ENCODE measurements around the gene CCDC27.
"Not testable (repeated sequence)": the region's sequence is repeated elsewhere in the genome, so short reads cannot be mapped to it uniquely, and the experiment has no call there.

The CCDC27 gene

GRCh38 chr1:3735027-3735681 is 17.1 kb upstream of the CCDC27 start:
- FAIRE-seq: no peak
- DNase-seq (ENCODE audit: low spot score): no peak

GRCh38 chr1:3735688-3736087 is 16.6 kb upstream of the CCDC27 start:
- no peak for DNase-seq (ENCODE audit: low spot score)
- FAIRE-seq: no peak

- DNase-seq (ENCODE audit: low spot score): no peak
- no peak for FAIRE-seq
These were observed 16.1 kb upstream of the CCDC27 start for GRCh38 chr1:3736131-3736561.

- DNase-seq (ENCODE audit: low spot score) (no peak), FAIRE-seq (no peak)
These were observed 15.5 kb upstream of the CCDC27 start for GRCh38 chr1:3736708-3737107.

- no peak for DNase-seq (ENCODE audit: low spot score)
These were observed 13.3 kb upstream of the CCDC27 start for GRCh38 chr1:3738943-3739342.

GRCh38 chr1:3740042-3740441 is 12.2 kb upstream of the CCDC27 start:
- DNase-seq (ENCODE audit: low spot score) (no peak), FAIRE-seq (no peak)

More at GRCh38 chr1:3738943-3739342, 13.3 kb upstream of the CCDC27 start:
- no peak for FAIRE-seq

GRCh38 chr1:3740752-3741151 is 11.5 kb upstream of the CCDC27 start:
- DNase-seq (ENCODE audit: low spot score) (no peak), FAIRE-seq (no peak)

- FAIRE-seq: no peak
These were observed 10.4 kb upstream of the CCDC27 start for GRCh38 chr1:3741566-3742438.

GRCh38 chr1:3742439-3743298 is 9.6 kb upstream of the CCDC27 start:
- no peak for DNase-seq (ENCODE audit: low spot score)
- FAIRE-seq: no peak

More at GRCh38 chr1:3741566-3742438, 10.4 kb upstream of the CCDC27 start:
- DNase-seq (ENCODE audit: low spot score): no peak

- DNase-seq (ENCODE audit: low spot score) (no peak), FAIRE-seq (no peak)
These were observed 8.8 kb upstream of the CCDC27 start for GRCh38 chr1:3743421-3743820.

- FAIRE-seq: no peak
These were observed 8.4 kb upstream of the CCDC27 start for GRCh38 chr1:3743826-3744225.

GRCh38 chr1:3744646-3745045 is 7.6 kb upstream of the CCDC27 start:
- FAIRE-seq: no peak

More at GRCh38 chr1:3743826-3744225, 8.4 kb upstream of the CCDC27 start:
- no peak for DNase-seq (ENCODE audit: low spot score)

GRCh38 chr1:3745071-3745470 is 7.2 kb upstream of the CCDC27 start:
- DNase-seq (ENCODE audit: low spot score): no peak
- FAIRE-seq: no peak

More at GRCh38 chr1:3744646-3745045, 7.6 kb upstream of the CCDC27 start:
- DNase-seq (ENCODE audit: low spot score): no peak

- DNase-seq (ENCODE audit: low spot score) (no peak), FAIRE-seq (no peak)
These were observed 6.5 kb upstream of the CCDC27 start for GRCh38 chr1:3745590-3746381.

GRCh38 chr1:3746389-3746829 is 5.8 kb upstream of the CCDC27 start:
- FAIRE-seq (no peak), DNase-seq (ENCODE audit: low spot score) (no peak)

- FAIRE-seq (no peak), DNase-seq (ENCODE audit: low spot score) (peak; percentile 33)
These were observed 5.3 kb upstream of the CCDC27 start for GRCh38 chr1:3746830-3747521.

GRCh38 chr1:3747522-3747848 is 4.8 kb upstream of the CCDC27 start:
- DNase-seq (ENCODE audit: low spot score) (no peak), FAIRE-seq (no peak)

- FAIRE-seq: no peak
- no peak for DNase-seq (ENCODE audit: low spot score)
These were observed 4.3 kb upstream of the CCDC27 start for GRCh38 chr1:3747903-3748302.

- FAIRE-seq; DNase-seq (ENCODE audit: low spot score): not testable (repeated sequence)
These were observed 3.8 kb upstream of the CCDC27 start for GRCh38 chr1:3748316-3748900.

- DNase-seq (ENCODE audit: low spot score) (no peak), FAIRE-seq (no peak)
These were observed 2.7 kb upstream of the CCDC27 start for GRCh38 chr1:3749512-3749911.

All from RCC 7860 (cell line).